ENCODE data around the gene AAGAB.

DNA sequence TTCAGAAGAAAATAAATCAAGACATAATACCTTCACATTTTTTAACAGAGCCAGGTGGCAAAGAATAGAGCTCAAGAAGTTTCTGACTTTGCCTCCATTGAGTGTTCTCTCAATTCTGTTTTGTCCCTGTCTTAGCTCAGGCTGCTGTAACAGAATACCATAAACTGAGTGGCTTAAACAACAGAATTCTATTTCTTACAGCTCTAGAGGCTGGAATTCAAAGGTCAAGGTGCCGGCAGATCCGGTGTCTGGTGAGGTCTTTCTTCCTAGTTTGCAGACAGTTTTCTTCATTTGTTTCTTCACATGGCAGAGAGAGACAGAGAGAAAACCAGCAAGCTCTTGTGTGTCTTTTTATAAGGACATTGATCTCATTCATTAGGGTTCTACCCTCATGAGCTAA lies 25.8 kb upstream of the AAGAB start:
- no peak for TF ChIP-seq POLR2AphosphoS5 (IDR thresholded peaks at IDR 0.05)
- TF ChIP-seq, protein P1, sequence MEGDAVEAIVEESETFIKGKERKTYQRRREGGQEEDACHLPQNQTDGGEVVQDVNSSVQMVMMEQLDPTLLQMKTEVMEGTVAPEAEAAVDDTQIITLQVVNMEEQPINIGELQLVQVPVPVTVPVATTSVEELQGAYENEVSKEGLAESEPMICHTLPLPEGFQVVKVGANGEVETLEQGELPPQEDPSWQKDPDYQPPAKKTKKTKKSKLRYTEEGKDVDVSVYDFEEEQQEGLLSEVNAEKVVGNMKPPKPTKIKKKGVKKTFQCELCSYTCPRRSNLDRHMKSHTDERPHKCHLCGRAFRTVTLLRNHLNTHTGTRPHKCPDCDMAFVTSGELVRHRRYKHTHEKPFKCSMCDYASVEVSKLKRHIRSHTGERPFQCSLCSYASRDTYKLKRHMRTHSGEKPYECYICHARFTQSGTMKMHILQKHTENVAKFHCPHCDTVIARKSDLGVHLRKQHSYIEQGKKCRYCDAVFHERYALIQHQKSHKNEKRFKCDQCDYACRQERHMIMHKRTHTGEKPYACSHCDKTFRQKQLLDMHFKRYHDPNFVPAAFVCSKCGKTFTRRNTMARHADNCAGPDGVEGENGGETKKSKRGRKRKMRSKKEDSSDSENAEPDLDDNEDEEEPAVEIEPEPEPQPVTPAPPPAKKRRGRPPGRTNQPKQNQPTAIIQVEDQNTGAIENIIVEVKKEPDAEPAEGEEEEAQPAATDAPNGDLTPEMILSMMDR (IDR thresholded peaks at IDR 0.05) = no peak
- TF ChIP-seq POLR2A (IDR thresholded peaks at IDR 0.05) = no peak

All from prostate gland (tissue), 2 donors.